Neural progenitor cell (in vitro differentiated cells): ENCODE measurements around the gene YIPF2. TPM values are rescaled to one million over a fixed set of nuclear protein-coding genes. Genes with fewer than 3 reads are reported as not detected.
"Not testable (repeated sequence)": the region's sequence is repeated elsewhere in the genome, so short reads cannot be mapped to it uniquely, and the experiment has no call there.

Source experiments
- DNase-seq: peaks from one replicate; pipeline ENCODE4 v3.0.0-alpha.2; 2016; ENCODE audit warnings: low spot score
- H2AFZ ChIP-seq: fragments of 200-600 bp; sonication (generic); replicated peaks from 2 replicates; pipeline ENCODE4 v1.6.1; 2016; ENCODE audit warnings: antibody characterized with exemption
- H3F3A ChIP-seq: fragments of 200-600 bp; sonication (generic); 2 replicates; pipeline ENCODE4 v1.6.1; 2016; ENCODE audit warnings: antibody characterized with exemption, low read depth
- H3K27ac ChIP-seq: fragments of 200-600 bp; sonication (generic); 2 replicates; pipeline ENCODE4 v1.5.1; 2016; ENCODE audit warnings: mild to moderate bottlenecking
- H3K27me3 ChIP-seq: fragments of 200-600 bp; sonication (generic); 2 replicates; pipeline ENCODE4 v1.6.1; 2016; ENCODE audit warnings: mild to moderate bottlenecking, moderate library complexity
- H3K36me3 ChIP-seq: fragments of 200-600 bp; sonication (generic); 2 replicates; pipeline ENCODE4 v1.5.1; 2016
- H3K4me1 ChIP-seq: fragments of 200-600 bp; sonication (generic); 2 replicates; pipeline ENCODE4 v1.6.1; 2016; ENCODE audit warnings: mixed run types
- H3K4me2 ChIP-seq: fragments of 200-600 bp; sonication (generic); 2 replicates; pipeline ENCODE4 v1.6.1; 2016
- H3K4me3 ChIP-seq: fragments of 200-600 bp; sonication (generic); 2 replicates; pipeline ENCODE4 v1.5.1; 2016
- H3K79me2 ChIP-seq: fragments of 200-600 bp; sonication (generic); 2 replicates; pipeline ENCODE4 v1.6.1; 2016; ENCODE audit warnings: low read depth
- H3K9ac ChIP-seq: fragments of 200-600 bp; sonication (generic); 2 replicates; pipeline ENCODE4 v1.6.1; 2016
- H3K9me3 ChIP-seq: fragments of 200-600 bp; sonication (generic); 2 replicates; pipeline ENCODE4 v1.5.1; 2016; ENCODE audit warnings: low read depth
- H4K20me1 ChIP-seq: fragments of 200-600 bp; sonication (generic); 2 replicates; pipeline ENCODE4 v1.6.1; 2016; ENCODE audit warnings: low read depth
- H3K27ac Mint-ChIP-seq: 3 replicates; pipeline ENCODE4 v1.8.0; 2021; ENCODE audit warnings: mixed read lengths
- H3K27me3 Mint-ChIP-seq: 2 replicates; pipeline ENCODE4 v1.8.0; 2022; ENCODE audit warnings: low read depth, mild to moderate bottlenecking, inconsistent platforms, moderate library complexity, mixed read lengths; ENCODE audit not compliant: insufficient read depth
- H3K36me3 Mint-ChIP-seq: 3 replicates; pipeline ENCODE4 v1.8.0; 2021; ENCODE audit warnings: mixed read lengths
- H3K4me1 Mint-ChIP-seq: 3 replicates; pipeline ENCODE4 v1.8.0; 2021; ENCODE audit warnings: mixed read lengths
- H3K4me3 Mint-ChIP-seq: 3 replicates; pipeline ENCODE4 v1.8.0; 2021; ENCODE audit warnings: mild to moderate bottlenecking, moderate library complexity, mixed read lengths
- H3K9me3 Mint-ChIP-seq: 3 replicates; pipeline ENCODE4 v1.8.0; 2020; ENCODE audit warnings: mixed read lengths
- EZH2 ChIP-seq: fragments of 200-600 bp; sonication (generic); IDR thresholded peaks from 2 replicates; pipeline ENCODE4 v1.6.1; 2017; ENCODE audit warnings: antibody characterized with exemption, mild to moderate bottlenecking, moderate library complexity
- EZH2phosphoT487 ChIP-seq: fragments of 200-600 bp; sonication (generic); IDR thresholded peaks from 2 replicates; pipeline ENCODE4 v1.6.1; 2017; ENCODE audit warnings: antibody characterized with exemption
- total RNA-seq: library from RNA; depleted of rRNA; stranded (reverse); fragments of >200 nt; gene quantifications from 2 replicates; pipeline ENCODE4 v1.2.3, GENCODE V29; 2015; ENCODE audit warnings: low replicate concordance
- TF ChIP-seq, protein P1 (sequence below): fragments of 200-600 bp; sonication (generic); IDR thresholded peaks from 2 replicates; pipeline ENCODE4 v1.5.1; 2017; ENCODE audit warnings: antibody characterized with exemption, mild to moderate bottlenecking

The YIPF2 gene
- total RNA-seq, 1 donor from 2014 or later: 11.9 TPM

DNA sequence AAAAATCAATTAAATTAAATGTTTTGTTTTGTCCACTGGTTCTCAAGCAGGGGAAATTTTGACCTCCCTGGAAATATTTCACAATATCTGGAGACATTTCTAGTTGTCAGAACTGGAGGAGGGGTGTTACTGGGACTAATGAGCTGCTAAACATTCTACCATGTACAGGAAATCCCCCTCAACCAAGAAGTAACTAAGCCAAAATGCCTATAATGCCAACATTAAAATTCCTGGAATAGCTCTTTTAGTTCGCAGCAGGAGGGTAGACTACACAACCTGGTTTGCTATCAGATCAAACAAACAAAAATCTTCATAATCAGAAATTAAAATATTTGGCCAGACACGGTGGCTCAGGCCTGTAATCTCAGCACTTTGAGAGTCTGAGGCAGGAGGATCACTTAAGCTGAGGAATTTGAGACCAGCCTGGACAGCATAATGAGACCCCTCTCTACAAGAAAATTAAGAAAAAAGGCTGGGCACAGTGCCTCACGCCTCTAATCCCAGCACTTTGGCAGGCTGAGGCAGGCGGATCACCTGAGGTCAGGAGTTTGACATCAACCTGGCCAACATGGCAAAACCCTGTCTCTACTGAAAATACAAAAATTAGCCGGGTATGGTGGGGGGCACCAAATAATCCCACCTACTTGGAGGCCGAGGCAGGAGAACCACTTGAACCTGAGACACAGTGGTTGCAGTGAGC is 18.7 kb upstream of the YIPF2 start:
- Histone ChIP-seq H3K27ac (no peak overlapping the region), H3F3A (peaks cover 4% of the 10 kb centered on the region), H3K9me3 (no peaks in the 10 kb centered on the region), H3K4me2 (no peak overlapping the region), H3K9ac (no peak overlapping the region), H3K79me2 (no peaks in the 10 kb centered on the region), H3K36me3 (no peaks in the 10 kb centered on the region), H2AFZ (no peak overlapping the region), H3K27me3 (no peaks in the 10 kb centered on the region), H4K20me1 (no peaks in the 10 kb centered on the region), H3K4me1 (no peaks in the 10 kb centered on the region), H3K4me3 (no peak overlapping the region)
- no peak for DNase-seq
- Mint-ChIP-seq H3K27ac (peak overlapping the region; percentile 17), H3K4me1 (peaks cover 6% of the 10 kb centered on the region), H3K4me3 (no peak overlapping the region), H3K36me3 (no peaks in the 10 kb centered on the region), H3K9me3 (no peaks in the 10 kb centered on the region), H3K27me3 (peaks cover 3% of the 10 kb centered on the region)
- TF ChIP-seq, protein P1, sequence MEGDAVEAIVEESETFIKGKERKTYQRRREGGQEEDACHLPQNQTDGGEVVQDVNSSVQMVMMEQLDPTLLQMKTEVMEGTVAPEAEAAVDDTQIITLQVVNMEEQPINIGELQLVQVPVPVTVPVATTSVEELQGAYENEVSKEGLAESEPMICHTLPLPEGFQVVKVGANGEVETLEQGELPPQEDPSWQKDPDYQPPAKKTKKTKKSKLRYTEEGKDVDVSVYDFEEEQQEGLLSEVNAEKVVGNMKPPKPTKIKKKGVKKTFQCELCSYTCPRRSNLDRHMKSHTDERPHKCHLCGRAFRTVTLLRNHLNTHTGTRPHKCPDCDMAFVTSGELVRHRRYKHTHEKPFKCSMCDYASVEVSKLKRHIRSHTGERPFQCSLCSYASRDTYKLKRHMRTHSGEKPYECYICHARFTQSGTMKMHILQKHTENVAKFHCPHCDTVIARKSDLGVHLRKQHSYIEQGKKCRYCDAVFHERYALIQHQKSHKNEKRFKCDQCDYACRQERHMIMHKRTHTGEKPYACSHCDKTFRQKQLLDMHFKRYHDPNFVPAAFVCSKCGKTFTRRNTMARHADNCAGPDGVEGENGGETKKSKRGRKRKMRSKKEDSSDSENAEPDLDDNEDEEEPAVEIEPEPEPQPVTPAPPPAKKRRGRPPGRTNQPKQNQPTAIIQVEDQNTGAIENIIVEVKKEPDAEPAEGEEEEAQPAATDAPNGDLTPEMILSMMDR: no peak
- TF ChIP-seq EZH2phosphoT487 (no peak), EZH2 (no peak)

DNA sequence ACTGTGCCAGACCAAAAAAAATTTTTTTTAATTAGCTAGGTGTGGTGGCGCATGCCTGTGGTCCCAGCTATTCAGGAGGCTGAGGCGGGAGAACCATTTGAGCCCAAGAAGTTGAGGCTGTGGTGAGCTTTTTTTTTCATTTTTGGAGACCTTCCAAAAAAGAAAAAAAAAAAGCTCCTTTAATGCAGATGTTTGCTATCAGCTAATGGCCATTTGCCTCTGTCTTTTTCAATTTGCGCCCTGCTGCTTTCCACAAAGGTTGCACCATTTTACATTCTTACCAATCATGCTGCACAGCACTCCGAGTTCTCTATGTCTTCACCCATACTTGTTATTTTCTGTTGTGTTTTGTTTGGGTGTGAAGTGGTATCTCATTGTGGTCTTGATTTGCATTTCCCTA is 16.8 kb upstream of the YIPF2 start:
- Histone ChIP-seq H3K27ac (no peak overlapping the region), H3K9ac (no peak overlapping the region), H4K20me1 (no peaks in the 10 kb centered on the region), H3K79me2 (no peaks in the 10 kb centered on the region), H3K9me3 (no peaks in the 10 kb centered on the region), H3F3A (peaks cover 10% of the 10 kb centered on the region), H3K4me2 (no peak overlapping the region), H3K36me3 (no peaks in the 10 kb centered on the region), H3K4me3 (no peak overlapping the region), H3K27me3 (no peaks in the 10 kb centered on the region), H2AFZ (no peak overlapping the region), H3K4me1 (no peaks in the 10 kb centered on the region)
- TF ChIP-seq, protein P1: no peak
- no peak for TF ChIP-seq EZH2
- no peak for TF ChIP-seq EZH2phosphoT487
- Mint-ChIP-seq H3K27ac (no peak overlapping the region), H3K9me3 (no peaks in the 10 kb centered on the region), H3K4me1 (peaks cover 9% of the 10 kb centered on the region), H3K36me3 (no peaks in the 10 kb centered on the region), H3K4me3 (no peak overlapping the region), H3K27me3 (peaks cover 7% of the 10 kb centered on the region)
- DNase-seq: no peak

DNA sequence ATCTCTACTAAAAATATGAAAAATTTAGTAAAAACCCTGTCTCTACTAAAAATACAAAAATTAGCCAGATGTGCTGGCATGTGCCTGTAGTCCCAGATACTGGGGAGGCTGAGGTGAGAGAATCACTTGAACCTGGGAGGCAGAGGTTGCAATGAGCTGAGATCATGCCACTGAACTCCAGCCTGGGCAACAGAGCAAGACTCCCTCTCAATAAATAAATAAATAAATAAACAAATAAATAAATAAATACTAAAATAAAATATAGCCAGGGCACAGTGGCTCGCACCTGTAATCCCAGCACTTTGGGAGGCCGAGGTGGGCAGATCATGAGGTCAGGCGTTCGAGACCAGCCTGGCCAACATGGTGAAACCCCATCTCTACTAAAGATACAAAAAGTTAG is 15.0 kb upstream of the YIPF2 start:
- H3K36me3 Mint-ChIP-seq, H3K27ac Mint-ChIP-seq, H3K27me3 ChIP-seq, H4K20me1 ChIP-seq, DNase-seq, H3K36me3 ChIP-seq, H3K4me1 ChIP-seq, H3K9ac ChIP-seq, H3K9me3 ChIP-seq, H3K27ac ChIP-seq, H3K4me3 ChIP-seq, H3K9me3 Mint-ChIP-seq, H3K4me2 ChIP-seq, H3K79me2 ChIP-seq, H2AFZ ChIP-seq, H3K4me3 Mint-ChIP-seq, H3K27me3 Mint-ChIP-seq: not testable (repeated sequence)
- peaks cover 14% of the 10 kb centered on the region for H3F3A ChIP-seq
- H3K4me1 Mint-ChIP-seq: peaks cover 11% of the 10 kb centered on the region

DNA sequence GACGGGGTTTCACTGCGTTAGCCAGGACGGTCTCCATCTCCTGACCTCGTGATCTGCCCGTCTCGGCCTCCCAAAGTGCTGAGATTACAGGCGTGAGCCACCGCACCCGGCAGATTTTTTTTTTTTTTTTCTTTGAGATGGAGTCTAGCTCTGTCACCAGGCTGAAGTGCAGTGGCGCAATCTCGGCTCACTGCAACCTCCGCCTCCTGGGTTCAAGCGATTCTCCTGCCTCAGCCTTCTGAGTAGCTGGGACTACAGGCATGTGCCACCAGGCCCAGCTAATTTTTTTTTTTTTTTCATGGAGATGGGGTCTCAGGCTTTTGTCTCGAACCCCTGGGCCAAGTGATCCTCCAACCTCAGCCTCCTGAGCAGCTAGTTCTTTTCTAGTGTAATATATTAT is 13.2 kb upstream of the YIPF2 start:
- H3F3A ChIP-seq: peaks cover 14% of the 10 kb centered on the region
- H3K4me1 Mint-ChIP-seq: peaks cover 14% of the 10 kb centered on the region
- peak overlapping the region; percentile 39 for H2AFZ ChIP-seq
- H3K27ac ChIP-seq, DNase-seq, H3K36me3 Mint-ChIP-seq, H3K27me3 Mint-ChIP-seq, H3K9ac ChIP-seq, H3K79me2 ChIP-seq, H3K27me3 ChIP-seq, H3K9me3 Mint-ChIP-seq, H3K4me2 ChIP-seq, H3K9me3 ChIP-seq, H3K4me1 ChIP-seq, H3K36me3 ChIP-seq, H4K20me1 ChIP-seq, H3K4me3 Mint-ChIP-seq, H3K4me3 ChIP-seq, H3K27ac Mint-ChIP-seq: not testable (repeated sequence)
